Nephron (organoid): ENCODE measurements around the gene DUSP9.
"Not testable (repeated sequence)": the region's sequence is repeated elsewhere in the genome, so short reads cannot be mapped to it uniquely, and the experiment has no call there.

ENCODE experiments used
- H3K27ac Mint-ChIP-seq, 3 experiments: 2 replicates each; pipeline ENCODE4 v1.8.0; 2020; ENCODE audit warnings: mixed read lengths in 3 of 3, mild to moderate bottlenecking in 2 of 3, moderate library complexity in 1 of 3
- H3K27me3 Mint-ChIP-seq: 2 replicates; pipeline ENCODE4 v1.8.0; 2021; ENCODE audit warnings: low read depth, mild to moderate bottlenecking, moderate library complexity, mixed read lengths
- H3K36me3 Mint-ChIP-seq: 2 replicates; pipeline ENCODE4 v1.8.0; 2020; ENCODE audit warnings: low read depth, mixed read lengths
- H3K4me1 Mint-ChIP-seq: 2 replicates; pipeline ENCODE4 v1.8.0; 2020; ENCODE audit warnings: mixed read lengths
- H3K4me3 Mint-ChIP-seq, 3 experiments: 2 replicates each; pipeline ENCODE4 v1.8.0; 2020; ENCODE audit warnings: mild to moderate bottlenecking in 3 of 3, mixed read lengths in 3 of 3, moderate library complexity in 2 of 3
- H3K9me3 Mint-ChIP-seq: 2 replicates; pipeline ENCODE4 v1.8.0; 2020; ENCODE audit warnings: mixed read lengths
- CTCF ChIP-seq, 3 experiments: fragments of 200-600 bp; sonication (generic); IDR thresholded peaks; one replicate each; pipeline ENCODE4 v1.5.0; 2021; ENCODE audit warnings: antibody characterized with exemption in 3 of 3; ENCODE audit not compliant: unreplicated experiment in 3 of 3

DUSP9 gene

GRCh38 chrX:153689654-153690465 lies 42.9 kb downstream of the DUSP9 start:
- H3K27ac Mint-ChIP-seq, result no peak overlapping the region
- H3K9me3 Mint-ChIP-seq, result peaks cover 6% of the 10 kb centered on the region
- H3K27me3 Mint-ChIP-seq, result no peaks in the 10 kb centered on the region
- peaks cover 7% of the 10 kb centered on the region for H3K4me1 Mint-ChIP-seq
- no peaks in the 10 kb centered on the region for H3K36me3 Mint-ChIP-seq
- peak overlapping the region; percentile 68 to 80 (median 79) for H3K4me3 Mint-ChIP-seq
- TF ChIP-seq CTCF (IDR thresholded peaks at IDR 0.05; ENCODE audit: unreplicated experiment in 3 of 3), result peak in 1 of 3 experiments; percentile 36

GRCh38 chrX:153690466-153690865 lies 43.5 kb downstream of the DUSP9 start:
- no peaks in the 10 kb centered on the region for H3K27me3 Mint-ChIP-seq
- no peaks in the 10 kb centered on the region for H3K36me3 Mint-ChIP-seq
- peaks cover 7% of the 10 kb centered on the region for H3K4me1 Mint-ChIP-seq
- H3K4me3 Mint-ChIP-seq, result peak overlapping the region; percentile 63 to 80 (median 76)
- no peak for TF ChIP-seq CTCF (IDR thresholded peaks at IDR 0.05; ENCODE audit: unreplicated experiment in 3 of 3)
- peaks cover 6% of the 10 kb centered on the region for H3K9me3 Mint-ChIP-seq
- no peak overlapping the region for H3K27ac Mint-ChIP-seq

- H3K4me3 Mint-ChIP-seq, result peak overlapping the region in 1 of 3 experiments; percentile 51
- H3K27ac Mint-ChIP-seq, H3K4me1 Mint-ChIP-seq, H3K36me3 Mint-ChIP-seq, H3K27me3 Mint-ChIP-seq, H3K9me3 Mint-ChIP-seq: not testable (repeated sequence)
Measured at GRCh38 chrX:153691032-153691827, 44.2 kb downstream of the DUSP9 start.

- peaks cover 5% of the 10 kb centered on the region for H3K36me3 Mint-ChIP-seq
- H3K9me3 Mint-ChIP-seq, result peaks cover 5% of the 10 kb centered on the region
- no peak overlapping the region for H3K27ac Mint-ChIP-seq
- H3K4me1 Mint-ChIP-seq, result peaks cover under 1% of the 10 kb centered on the region
- no peak overlapping the region for H3K4me3 Mint-ChIP-seq
- no peaks in the 10 kb centered on the region for H3K27me3 Mint-ChIP-seq
- no peak for TF ChIP-seq CTCF (IDR thresholded peaks at IDR 0.05; ENCODE audit: unreplicated experiment in 3 of 3)
Measured at GRCh38 chrX:153692003-153692402, 45.0 kb downstream of the DUSP9 start.

DNA sequence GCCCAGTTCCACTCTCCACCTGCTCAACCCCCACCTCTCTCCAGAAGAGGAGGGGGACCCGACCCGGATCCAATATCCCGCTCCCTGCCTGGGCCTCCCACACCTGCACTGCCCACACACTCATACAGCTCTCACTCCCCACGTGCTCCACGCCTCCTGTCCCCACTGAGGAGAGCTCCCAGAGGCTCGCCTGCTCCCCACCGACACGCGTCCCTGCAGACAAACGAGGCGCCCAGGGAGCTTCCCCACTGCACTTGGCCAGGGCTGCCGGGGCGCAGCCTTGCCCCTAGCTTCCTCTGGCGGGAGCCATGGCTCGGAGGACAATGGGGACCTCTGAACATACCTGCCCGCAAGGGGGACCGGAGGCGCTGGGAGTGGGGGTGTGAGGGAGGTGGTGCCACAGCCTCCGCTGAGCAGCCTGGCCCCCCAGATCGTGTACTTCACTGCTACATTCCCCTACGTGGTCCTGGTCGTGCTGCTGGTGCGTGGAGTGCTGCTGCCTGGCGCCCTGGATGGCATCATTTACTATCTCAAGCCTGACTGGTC lies 45.7 kb downstream of the DUSP9 start:
- peaks cover 7% of the 10 kb centered on the region for H3K4me1 Mint-ChIP-seq

More for the DNA sequence above, 45.7 kb downstream of the DUSP9 start:
- Mint-ChIP-seq H3K27me3 (peaks cover under 1% of the 10 kb centered on the region), H3K9me3 (peaks cover 5% of the 10 kb centered on the region), H3K4me3 (peak overlapping the region in 1 of 3 experiments; percentile 27), H3K36me3 (peaks cover 12% of the 10 kb centered on the region), H3K27ac (no peak overlapping the region)
- no peak for TF ChIP-seq CTCF (IDR thresholded peaks at IDR 0.05; ENCODE audit: unreplicated experiment in 3 of 3)
